GDM1 (cell line): ENCODE data around the gene ASCC2.
"Not testable (repeated sequence)": the region's sequence is repeated elsewhere in the genome, so short reads cannot be mapped to it uniquely, and the experiment has no call there.

Experiments used
- DNase-seq: peaks from one replicate; lab custom pipeline; 2025; lab: John Stamatoyannopoulos, UW

ASCC2 gene

GRCh38 chr22:29855611-29856181, 17.6 kb upstream of the ASCC2 start:
- DNase-seq, result no peak

GRCh38 chr22:29854432-29854831, 16.4 kb upstream of the ASCC2 start:
- no peak for DNase-seq

- no peak for DNase-seq
Measured at GRCh38 chr22:29848111-29848510, 10.0 kb upstream of the ASCC2 start.

- no peak for DNase-seq
Measured at GRCh38 chr22:29846290-29846689, 8.2 kb upstream of the ASCC2 start.

- no peak for DNase-seq
Measured at GRCh38 chr22:29842740-29843139, 4.7 kb upstream of the ASCC2 start.

GRCh38 chr22:29842172-29842571, 4.1 kb upstream of the ASCC2 start:
- no peak for DNase-seq

GRCh38 chr22:29840498-29840897, 2.4 kb upstream of the ASCC2 start:
- DNase-seq, result no peak

- no peak for DNase-seq
Measured at GRCh38 chr22:29839039-29839438, 965 bp upstream of the ASCC2 start.

GRCh38 chr22:29838599-29838956, 504 bp upstream of the ASCC2 start:
- DNase-seq, result no peak

- not testable (repeated sequence) for DNase-seq
Measured at GRCh38 chr22:29836791-29837370, 1.2 kb downstream of the ASCC2 start.

GRCh38 chr22:29834046-29834445, 4.0 kb downstream of the ASCC2 start:
- no peak for DNase-seq

GRCh38 chr22:29833392-29833965, 4.6 kb downstream of the ASCC2 start:
- no peak for DNase-seq

- no peak for DNase-seq
Measured at GRCh38 chr22:29831958-29832357, 6.1 kb downstream of the ASCC2 start.

- no peak for DNase-seq
Measured at GRCh38 chr22:29831186-29831921, 6.7 kb downstream of the ASCC2 start.

- DNase-seq, result no peak
Measured at GRCh38 chr22:29830585-29830984, 7.5 kb downstream of the ASCC2 start.

- not testable (repeated sequence) for DNase-seq
Measured at GRCh38 chr22:29827726-29828125, 10.3 kb downstream of the ASCC2 start.

GRCh38 chr22:29827091-29827490, 11.0 kb downstream of the ASCC2 start:
- DNase-seq, result no peak

GRCh38 chr22:29825578-29825977, 12.5 kb downstream of the ASCC2 start:
- no peak for DNase-seq

GRCh38 chr22:29824677-29825076, 13.4 kb downstream of the ASCC2 start:
- no peak for DNase-seq

- DNase-seq, result peak; percentile 10
Measured at GRCh38 chr22:29821291-29822016, 16.6 kb downstream of the ASCC2 start.

GRCh38 chr22:29820961-29821290, 17.1 kb downstream of the ASCC2 start:
- DNase-seq, result no peak

- no peak for DNase-seq
Measured at GRCh38 chr22:29819501-29819900, 18.6 kb downstream of the ASCC2 start.

GRCh38 chr22:29817724-29818123, 20.4 kb downstream of the ASCC2 start:
- no peak for DNase-seq
